IMR-90 (cell line): Measurements from ENCODE around the gene EVI5. TPM values are rescaled to one million over a fixed set of nuclear protein-coding genes. Genes with fewer than 3 reads are reported as not detected.

ENCODE experiments used
- ATAC-seq: fragments of 200-7000 bp; cut with Tn5 transposase; 2 replicates; pipeline ENCODE4 v1.9.1; 2020; ENCODE audit warnings: low read depth, mild to moderate bottlenecking, moderate library complexity
- BruUV-seq: library from RNA; stranded (reverse); fragments of 400-500 nt; replicated peaks from 2 replicates; lab custom pipeline; 2021; lab: Mats Ljungman, UMichigan
- CTCF ChIA-PET: fragments of 300-600 bp; formaldehyde crosslinking; extraction: SDS; loops from one replicate; lab custom pipeline; 2021; ENCODE audit warnings: antibody characterized with exemption; lab: Yijun Ruan, JAX
- POLR2A ChIA-PET: fragments of 300-600 bp; sonication (Branson Sonifier 250); formaldehyde crosslinking; loops from one replicate; lab custom pipeline; 2022; ENCODE audit warnings: antibody characterized with exemption; ENCODE audit not compliant: unreplicated experiment; lab: Charles Lee
- DNase-seq: peaks from one replicate; pipeline ENCODE4 v3.0.0; 2013
- H2AFZ ChIP-seq: replicated peaks from 2 replicates; pipeline ENCODE3; 2013; ENCODE audit warnings: low read length, mild to moderate bottlenecking; ENCODE audit not compliant: poor library complexity
- H2AK5ac ChIP-seq: 2 replicates; pipeline ENCODE4 v1.6.1; 2013; ENCODE audit warnings: low read depth, low read length, inconsistent platforms
- H2AK9ac ChIP-seq: replicated peaks from 2 replicates; pipeline ENCODE3; 2013; ENCODE audit warnings: mild to moderate bottlenecking, low read depth, low read length, moderate library complexity; ENCODE audit not compliant: poor library complexity
- H2BK120ac ChIP-seq: 2 replicates; pipeline ENCODE4 v1.6.1; 2013; ENCODE audit warnings: low read depth, low read length, inconsistent platforms
- H2BK15ac ChIP-seq: 3 replicates; pipeline ENCODE4 v1.6.1; 2013; ENCODE audit warnings: low read depth, low read length, inconsistent platforms
- H2BK20ac ChIP-seq: 2 replicates; pipeline ENCODE4 v1.6.1; 2013; ENCODE audit warnings: low read depth, mild to moderate bottlenecking, inconsistent platforms, low read length, moderate library complexity
- H2BK5ac ChIP-seq: 2 replicates; pipeline ENCODE4 v1.6.1; 2013; ENCODE audit warnings: mild to moderate bottlenecking, low read depth, low read length, inconsistent platforms; ENCODE audit not compliant: poor library complexity, severe bottlenecking
- H3K14ac ChIP-seq: replicated peaks from 2 replicates; pipeline ENCODE4 v1.6.1; 2013; ENCODE audit warnings: low read depth, low read length, inconsistent platforms
- H3K18ac ChIP-seq: 2 replicates; pipeline ENCODE4 v1.6.1; 2013; ENCODE audit warnings: low read depth, low read length, control low read depth
- H3K23ac ChIP-seq: 2 replicates; pipeline ENCODE4 v1.6.1; 2013; ENCODE audit warnings: low read depth, low read length, inconsistent platforms
- H3K27ac ChIP-seq: 2 replicates; pipeline ENCODE4 v1.5.1; 2013; ENCODE audit warnings: mild to moderate bottlenecking, control low read depth, low read length; ENCODE audit not compliant: insufficient read depth
- H3K27me3 ChIP-seq: 2 replicates; pipeline ENCODE4 v1.6.1; 2013; ENCODE audit warnings: low read length; ENCODE audit not compliant: control insufficient read depth, insufficient read depth
- H3K36me3 ChIP-seq: 2 replicates; pipeline ENCODE4 v1.6.1; 2013; ENCODE audit warnings: low read length, mixed read lengths; ENCODE audit not compliant: control insufficient read depth, insufficient read depth
- H3K4ac ChIP-seq: 2 replicates; pipeline ENCODE4 v1.6.1; 2013; ENCODE audit warnings: low read depth, low read length, inconsistent platforms
- H3K4me1 ChIP-seq: 2 replicates; pipeline ENCODE4 v1.6.1; 2013; ENCODE audit warnings: low read length, mixed read lengths; ENCODE audit not compliant: control insufficient read depth, insufficient read depth
- H3K4me2 ChIP-seq: 2 replicates; pipeline ENCODE4 v1.6.1; 2013; ENCODE audit warnings: low read depth, mild to moderate bottlenecking, control low read depth, low read length, moderate library complexity
- H3K4me3 ChIP-seq: 2 replicates; pipeline ENCODE4 v1.5.1; 2013; ENCODE audit warnings: low read depth, mild to moderate bottlenecking, control low read depth, low read length, moderate library complexity; ENCODE audit not compliant: insufficient read depth
- H3K56ac ChIP-seq: 2 replicates; pipeline ENCODE4 v1.6.1; 2013; ENCODE audit warnings: low read length, inconsistent platforms; ENCODE audit not compliant: insufficient read depth; ENCODE audit errors: extremely low read depth
- H3K79me1 ChIP-seq, 2 experiments: 2 replicates each; pipeline ENCODE4 v1.6.1; 2013; ENCODE audit warnings: low read length in 2 of 2, inconsistent platforms in 1 of 2, low read depth in 1 of 2
- H3K9ac ChIP-seq: 2 replicates; pipeline ENCODE4 v1.6.1; 2013; ENCODE audit warnings: low read depth, low read length, control low read depth
- H3K9me1 ChIP-seq: 2 replicates; pipeline ENCODE4 v1.6.1; 2013; ENCODE audit warnings: low read length, inconsistent platforms; ENCODE audit not compliant: insufficient read depth
- H3K9me3 ChIP-seq: 2 replicates; pipeline ENCODE4 v1.6.1; 2013; ENCODE audit warnings: low read length; ENCODE audit not compliant: control insufficient read depth, insufficient read depth
- H4K20me1 ChIP-seq: 2 replicates; pipeline ENCODE4 v1.6.1; 2013; ENCODE audit warnings: low read length, inconsistent platforms; ENCODE audit not compliant: insufficient read depth
- H4K5ac ChIP-seq: 2 replicates; pipeline ENCODE4 v1.6.1; 2013; ENCODE audit warnings: mild to moderate bottlenecking, low read depth, low read length, control low read depth
- H4K8ac ChIP-seq, 2 experiments: 2 replicates each; pipeline ENCODE4 v1.6.1; 2013; ENCODE audit warnings: low read depth in 2 of 2, low read length in 2 of 2, control low read depth in 1 of 2, inconsistent platforms in 1 of 2
- H4K91ac ChIP-seq: 2 replicates; pipeline ENCODE4 v1.6.1; 2013; ENCODE audit warnings: low read depth, low read length, inconsistent platforms; ENCODE audit not compliant: insufficient read depth
- CEBPB ChIP-seq: IDR thresholded peaks from 2 replicates; pipeline ENCODE4 v1.6.1; 2012; ENCODE audit warnings: low read depth, low read length, improper control_type of control experiment
- CTCF ChIP-seq: conservative IDR thresholded peaks from 2 replicates; pipeline ENCODE4 v1.5.1; 2012; ENCODE audit warnings: mild to moderate bottlenecking, low read depth, low read length, improper control_type of control experiment
- ELK1 ChIP-seq: fragments of 150-350 bp; IDR thresholded peaks from 2 replicates; pipeline ENCODE4 v1.6.1; 2016; ENCODE audit warnings: low read depth, mild to moderate bottlenecking, low read length, moderate library complexity, borderline replicate concordance
- RCOR1 ChIP-seq: IDR thresholded peaks from 2 replicates; pipeline ENCODE4 v1.6.1; 2012; ENCODE audit warnings: mild to moderate bottlenecking, low read length, improper control_type of control experiment; ENCODE audit not compliant: insufficient replicate concordance
- RFX5 ChIP-seq: IDR thresholded peaks from 2 replicates; pipeline ENCODE4 v1.8.0; 2012; ENCODE audit warnings: low read depth, mild to moderate bottlenecking, low read length, moderate library complexity
- USF2 ChIP-seq: fragments of 150-350 bp; IDR thresholded peaks from 2 replicates; pipeline ENCODE4 v1.6.1; 2017; ENCODE audit warnings: mild to moderate bottlenecking, antibody characterized with exemption, low read length, low read depth
- WGBS, 2 experiments: methylation state at CpG; one replicate each; pipeline versions ENCODE4 v1.1.5 to v1.1.7; 2013; ENCODE audit warnings: missing lambda C conversion rate in 2 of 2; ENCODE audit not compliant: insufficient read length in 1 of 2; ENCODE audit errors: extremely low coverage in 2 of 2; 5-methylcytosine and 5-hydroxymethylcytosine counted together
- dilution Hi-C: fragments of 300-500 bp; cut with HindIII; formaldehyde crosslinking; loops from one replicate; pipeline ENCODE4 v1.14.3; 2018; ENCODE audit warnings: low sequenced_read_pairs; ENCODE audit not compliant: unreplicated experiment
- in situ Hi-C: fragments of 300-500 bp; cut with MboI; formaldehyde crosslinking; loops from 3 replicates; pipeline ENCODE4 v1.14.3; 2019; ENCODE audit warnings: low sequenced_read_pairs, inconsistent platforms, mixed read lengths
- intact Hi-C: fragments of 100-400 bp; cut with micrococcal nuclease; formaldehyde crosslinking; loops from 2 replicates; pipeline ENCODE4 v1.10.0; 2022
- polyA plus RNA-seq, 3 experiments: library from polyadenylated mRNA; depleted of rRNA; stranded (reverse); fragments of >200 nt; gene quantifications; 2 replicates each; pipeline ENCODE4 v1.2.3, GENCODE V29; 2012; ENCODE audit warnings: low replicate concordance in 1 of 3
- total RNA-seq: library from RNA; depleted of rRNA; stranded (reverse); fragments of >200 nt; gene quantifications from 2 replicates; pipeline ENCODE4 v1.2.3, GENCODE V29; 2012

The EVI5 gene
- total and polyA plus RNA-seq, 2 of the 4 experiments (the other 2 are of a cell fraction): 13.9 to 26.9 TPM

- ChIA-PET CTCF (interaction anchor here (0.6 to 1.2 kb wide), 2 partner anchors 10 to 93 kb away, joined by 3 read pairs; no protein-coding TSS in a partner anchor), POLR2A (no interaction called here)
- Histone ChIP-seq H3K23ac (no peak overlapping the region), H3K18ac (no peak overlapping the region), H3K4me3 (no peak overlapping the region), H3K4me1 (peaks cover 1% of the 10 kb centered on the region; the same call in 1 of the 2 replicates), H3K4ac (no peak overlapping the region), H3K9ac (no peak overlapping the region), H2BK120ac (no peak overlapping the region), H3K14ac (no peak overlapping the region), H3K79me1 (peaks cover 0 to 6% of the 10 kb centered on the region in 2 experiments; a peak in 1 of 4 replicates), H2AK9ac (no peak overlapping the region), H4K5ac (no peak overlapping the region), H3K9me1 (no peaks in the 10 kb centered on the region; the same call in 1 of the 2 replicates), H2BK5ac (no peak overlapping the region), H3K27me3 (no peaks in the 10 kb centered on the region), H3K56ac (no peak overlapping the region), H3K36me3 (peaks cover 20% of the 10 kb centered on the region), H2AK5ac (no peak overlapping the region), H4K20me1 (no peaks in the 10 kb centered on the region), H4K8ac (no peak overlapping the region), H2BK20ac (no peak overlapping the region), H3K27ac (no peak overlapping the region), H4K91ac (no peak overlapping the region), H2BK15ac (no peak overlapping the region), H3K4me2 (no peak overlapping the region), H2AFZ (no peak overlapping the region), H3K9me3 (no peaks in the 10 kb centered on the region)
- dilution Hi-C loops (no loop called here), in situ Hi-C loops (no loop called here), intact Hi-C loops (no loop called here)
- BruUV-seq: no TSS peak
- WGBS, 2 experiments: no CpG with 5 or more reads among the region's 3 CpGs
- no peak for TF ChIP-seq RCOR1
- no peak for TF ChIP-seq RFX5
- no peak for TF ChIP-seq CTCF
- TF ChIP-seq CEBPB: peak; percentile 47
- TF ChIP-seq ELK1: no peak
- no peak for TF ChIP-seq USF2
- DNase-seq: no peak
- ATAC-seq: no peak
Observed at GRCh38 chr1:92690212-92690906, 94.5 kb downstream of the EVI5 start.
